DOHH2 (cell line): ENCODE data around the gene MAPK8.

Source experiments
- CTCF ChIP-seq: fragments of 200-600 bp; sonication (generic); IDR thresholded peaks from one replicate; pipeline ENCODE4 v1.5.1; 2014; ENCODE audit warnings: antibody characterized with exemption, mild to moderate bottlenecking, low read depth, low read length; ENCODE audit not compliant: poor library complexity, severe bottlenecking
- EZH2phosphoT487 ChIP-seq: fragments of 200-600 bp; sonication (generic); IDR thresholded peaks from 2 replicates; pipeline ENCODE4 v1.6.1; 2017; ENCODE audit warnings: borderline replicate concordance, mild to moderate bottlenecking, antibody characterized with exemption, low read length, moderate library complexity, mixed read lengths

- no peak for TF ChIP-seq CTCF
- no peak for TF ChIP-seq EZH2phosphoT487
Observed at GRCh38 chr10:48285710-48286109, 20.8 kb upstream of the MAPK8 start.
